ENCODE data around the gene ATP2C2.

The ATP2C2 gene

DNA sequence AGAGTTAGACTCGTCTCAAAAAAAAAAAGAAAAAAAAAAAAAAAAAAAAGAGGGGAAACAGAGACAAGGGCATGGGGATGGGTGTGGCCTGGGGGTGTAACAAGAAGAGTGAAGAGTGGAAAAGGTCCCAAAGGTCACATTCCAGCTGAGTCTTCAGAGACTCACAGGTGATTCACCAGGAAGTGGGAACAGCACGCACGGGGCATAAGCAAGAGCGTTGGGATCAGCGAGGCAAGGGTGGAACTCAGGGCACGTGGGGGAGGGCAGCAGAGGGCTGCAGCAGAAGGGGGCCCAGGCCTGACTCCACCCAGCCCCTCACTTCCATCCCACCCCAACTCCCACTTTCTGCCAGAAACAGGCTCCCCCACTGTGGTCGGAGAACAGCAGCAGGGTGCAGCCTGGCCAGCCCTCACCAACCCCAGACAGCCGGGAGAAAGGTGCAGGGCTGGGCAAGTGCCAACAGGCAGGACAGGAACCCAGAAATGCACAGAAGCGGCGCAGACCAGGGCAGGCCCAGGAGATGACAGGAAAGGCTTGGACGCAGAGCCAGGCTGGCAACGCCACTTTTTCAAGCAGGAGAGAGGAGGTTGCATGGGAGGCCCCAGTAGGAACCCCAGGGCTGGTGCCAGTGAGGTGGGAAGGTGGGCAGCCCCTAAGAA, 132.9 kb downstream of the ATP2C2 start:
- DNase-seq, result no peak

DNA sequence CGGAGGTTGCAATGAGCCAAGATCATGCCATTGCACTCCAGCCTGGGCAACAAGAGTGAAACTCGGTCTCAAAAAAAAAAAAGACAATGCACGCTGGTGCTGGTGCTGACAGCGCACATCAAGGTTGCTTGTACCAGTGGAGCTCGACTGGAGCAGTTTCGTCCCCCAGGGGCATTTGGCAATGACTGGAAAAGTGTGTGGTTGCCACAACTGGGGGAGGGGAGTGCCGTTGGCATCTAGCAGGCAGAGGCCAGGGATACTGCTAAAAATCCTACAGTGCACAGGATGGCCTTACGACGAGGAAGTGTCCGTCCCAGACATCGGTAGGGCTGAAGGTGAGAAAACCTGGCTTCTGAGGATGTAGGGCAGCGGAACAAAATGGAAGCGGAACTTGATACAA, 133.7 kb downstream of the ATP2C2 start:
- no peak for DNase-seq

DNA sequence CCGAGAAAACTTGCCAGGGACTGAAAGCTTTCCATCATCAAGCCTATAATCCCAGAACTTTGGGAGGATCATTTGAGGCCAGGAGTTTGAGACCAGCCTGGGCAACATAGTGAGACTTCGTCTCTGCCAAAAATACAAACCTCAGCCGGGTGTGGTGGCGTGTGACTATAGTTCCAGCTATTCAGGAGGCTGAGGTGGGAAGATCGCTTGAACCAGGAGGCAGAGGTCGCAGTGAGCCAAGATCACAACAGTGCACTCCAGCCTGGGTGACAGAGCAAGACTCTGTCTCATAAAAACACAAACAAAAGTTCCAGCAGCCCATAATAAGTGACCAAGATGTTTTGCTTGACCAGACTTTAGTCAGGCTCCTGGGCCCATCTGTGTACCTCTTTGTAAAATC, 134.2 kb downstream of the ATP2C2 start:
- no peak for DNase-seq

DNA sequence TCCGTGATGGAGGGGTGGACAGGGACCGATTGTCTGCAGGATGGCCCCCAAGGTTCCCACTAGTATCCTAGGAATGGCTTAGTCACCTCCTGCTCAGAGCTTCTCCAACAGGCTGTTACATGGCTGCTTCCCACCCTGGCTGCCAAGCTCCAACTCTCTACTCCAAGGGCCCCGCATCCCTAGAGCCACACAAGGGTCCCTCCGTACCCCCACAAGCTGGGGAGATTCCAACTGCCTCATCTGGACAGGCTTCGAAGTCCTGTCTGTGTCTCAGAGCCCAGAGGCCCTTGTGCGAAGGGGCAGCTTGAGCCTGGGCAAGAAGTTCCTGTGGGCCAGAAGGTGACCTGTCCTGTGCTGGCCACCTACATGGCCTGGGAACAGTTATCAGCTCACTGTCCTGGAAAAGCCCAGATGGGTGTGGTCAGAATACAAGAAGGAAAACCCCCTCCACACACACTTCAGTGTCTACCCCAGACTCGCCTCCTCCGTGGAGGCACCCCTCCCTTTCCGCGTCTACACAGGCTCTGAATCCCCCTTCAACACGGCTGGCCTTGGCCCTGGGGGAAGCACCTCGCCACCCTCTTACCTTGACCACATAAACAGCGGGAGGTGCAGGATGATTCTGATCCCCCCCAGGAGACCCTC, 135.5 kb downstream of the ATP2C2 start:
- DNase-seq, result no peak

DNA sequence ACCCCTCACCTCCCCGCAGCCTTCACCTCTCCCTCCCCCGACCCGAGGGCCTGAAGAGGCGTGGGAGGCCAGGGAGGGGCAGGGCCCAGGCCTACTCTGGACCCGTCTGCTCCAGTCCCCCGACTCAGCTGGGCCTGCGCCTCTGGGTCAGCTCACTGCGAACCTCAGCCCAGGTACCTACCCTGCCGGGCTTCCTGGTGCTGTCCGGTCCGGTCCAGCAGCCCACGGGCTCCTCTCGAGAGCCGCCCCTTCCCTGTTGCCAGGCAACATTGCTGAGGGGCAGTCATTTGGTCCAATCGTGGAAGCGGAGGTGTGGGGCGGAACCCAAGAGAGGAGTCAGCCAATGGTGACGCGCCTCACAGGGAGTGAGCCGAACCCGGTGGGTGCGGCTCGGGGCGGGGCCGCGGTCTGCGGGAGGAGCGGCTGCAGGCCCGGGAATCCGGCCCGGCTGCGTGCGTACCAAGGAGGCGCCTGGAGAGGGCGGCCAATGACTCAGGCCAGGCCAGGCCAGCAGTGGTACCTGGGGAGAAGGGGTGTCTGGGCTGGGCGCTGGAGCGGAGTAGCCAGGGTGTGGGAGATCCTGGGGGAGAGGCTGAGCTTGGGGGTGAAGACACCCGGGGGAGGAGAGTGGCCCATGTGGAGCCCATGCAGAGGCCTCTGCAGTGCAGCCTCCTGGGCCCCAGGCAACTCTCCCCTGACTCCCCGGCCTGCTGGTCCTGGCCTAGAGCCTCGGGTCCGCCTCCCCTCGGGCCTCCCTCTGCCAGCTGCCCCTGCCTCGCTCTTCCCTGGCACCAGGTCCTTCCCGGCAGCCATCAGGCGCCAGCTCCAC, 136.3 kb downstream of the ATP2C2 start, which contains the start of gene MEAK7:
TSS of gene MEAK7 (minus strand) at position 240 of the 829 bp plus-strand sequence. CDS start 6,573 bp downstream, outside the sequence.
- peak; percentile 99 for DNase-seq

DNA sequence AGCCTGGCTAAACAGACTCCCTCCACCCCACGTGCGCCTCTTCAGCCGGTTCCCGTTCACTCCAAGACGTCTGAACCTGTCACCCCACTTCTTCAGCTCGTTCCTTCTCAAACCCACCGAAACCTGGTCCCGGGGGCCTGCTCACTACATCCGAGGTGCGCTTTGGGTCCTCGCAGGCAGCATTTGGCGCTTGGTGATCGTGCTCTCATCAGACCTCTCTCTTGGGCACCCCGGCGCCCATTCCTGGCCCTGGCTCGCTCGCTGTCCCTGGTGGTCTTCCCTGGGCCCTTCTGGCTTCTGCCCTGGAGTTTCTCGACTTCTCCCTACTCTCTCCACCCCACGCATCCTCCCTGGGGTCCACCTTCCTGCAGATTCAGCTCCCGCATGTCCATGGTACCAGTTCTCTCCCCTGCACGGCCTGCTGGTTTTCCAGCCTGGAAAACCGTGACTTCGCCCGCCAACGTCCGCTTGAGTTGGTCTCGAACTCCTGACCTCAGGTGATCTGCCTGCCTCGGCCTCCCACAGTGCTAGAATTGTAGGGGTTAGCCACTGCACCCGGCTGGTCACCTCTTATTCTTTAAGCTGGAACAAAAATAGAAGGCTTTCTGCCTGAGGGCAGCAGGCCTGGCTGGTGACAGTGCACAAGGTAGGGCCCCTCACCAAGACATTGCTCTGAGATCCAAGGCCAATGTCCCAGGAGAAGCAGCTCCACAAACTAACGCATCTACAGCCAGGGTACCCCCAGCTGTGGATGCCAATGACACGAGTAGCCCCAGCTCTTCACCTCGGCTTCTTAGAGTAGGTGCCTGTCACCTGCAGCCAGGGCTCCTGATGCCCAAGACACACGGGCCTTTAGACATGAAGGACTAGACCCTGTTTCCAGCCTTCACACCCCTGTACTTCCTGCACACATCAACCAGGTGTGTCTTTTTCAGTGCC, 137.2 kb downstream of the ATP2C2 start:
- DNase-seq, result no peak

DNA sequence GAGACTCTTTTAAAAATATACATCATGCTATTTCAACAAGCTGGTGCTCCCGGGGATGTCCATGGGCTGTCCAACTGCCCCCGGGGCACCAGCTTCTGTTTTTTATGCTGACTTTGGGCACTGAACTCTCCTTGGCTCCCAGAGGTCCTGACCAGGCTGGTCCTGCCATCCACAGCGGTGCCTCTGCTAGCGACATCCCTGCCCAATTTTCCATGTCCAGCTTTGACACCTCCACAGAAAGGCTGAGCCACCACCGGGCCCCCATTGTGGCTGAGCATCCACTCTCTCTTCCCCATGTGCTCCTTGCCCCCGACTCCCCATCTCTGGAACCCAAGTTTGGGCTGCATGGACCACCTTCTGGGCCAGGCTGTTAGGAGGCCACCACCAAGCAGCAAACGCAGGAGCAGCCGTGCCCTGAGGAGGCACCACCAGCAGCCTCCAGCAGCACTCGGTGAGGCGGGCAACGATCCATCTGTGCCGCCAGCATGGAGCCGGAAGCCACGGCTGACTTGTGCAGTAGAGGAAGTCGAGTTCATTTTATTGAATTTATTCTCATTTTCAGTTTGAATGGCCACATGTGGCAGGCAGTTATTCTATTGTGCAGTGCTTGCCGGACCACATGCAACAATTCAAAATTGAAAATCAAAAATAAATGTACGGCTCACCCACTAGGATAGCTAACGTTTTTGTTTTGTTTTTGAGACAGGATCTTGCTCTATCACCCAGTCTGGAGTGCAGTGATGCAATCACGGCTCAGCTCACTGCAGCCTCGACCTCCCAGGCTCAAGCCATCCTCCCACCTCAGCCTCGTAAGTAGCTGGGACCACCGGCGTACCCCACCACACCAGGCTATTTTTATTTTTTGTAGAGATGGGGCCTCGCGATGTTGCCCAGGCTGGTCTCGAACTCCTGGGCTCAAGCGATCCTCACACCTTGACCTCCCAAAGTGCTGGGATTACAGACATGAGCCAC, 139.0 kb downstream of the ATP2C2 start:
- DNase-seq, result peak; percentile 85

DNA sequence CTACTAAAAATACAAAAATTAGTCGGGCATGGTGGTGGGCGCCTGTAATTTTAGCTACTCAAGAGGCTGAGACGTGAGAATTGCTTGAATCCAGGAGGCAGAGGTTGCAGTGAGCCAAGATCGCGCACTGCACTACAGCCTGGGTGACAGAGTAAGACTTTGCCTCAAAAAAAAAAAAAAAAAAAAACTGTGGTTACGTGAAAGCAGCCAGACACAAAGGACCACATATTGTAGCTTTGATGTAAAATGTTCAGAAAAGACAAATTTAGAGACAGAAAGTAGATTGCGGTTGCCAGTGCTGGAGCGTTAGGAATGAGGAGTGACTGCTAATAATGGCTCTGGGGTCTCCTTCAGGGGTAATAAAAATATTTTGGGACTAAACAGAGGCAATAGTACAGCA, 140.2 kb downstream of the ATP2C2 start:
- no peak for DNase-seq

DNA sequence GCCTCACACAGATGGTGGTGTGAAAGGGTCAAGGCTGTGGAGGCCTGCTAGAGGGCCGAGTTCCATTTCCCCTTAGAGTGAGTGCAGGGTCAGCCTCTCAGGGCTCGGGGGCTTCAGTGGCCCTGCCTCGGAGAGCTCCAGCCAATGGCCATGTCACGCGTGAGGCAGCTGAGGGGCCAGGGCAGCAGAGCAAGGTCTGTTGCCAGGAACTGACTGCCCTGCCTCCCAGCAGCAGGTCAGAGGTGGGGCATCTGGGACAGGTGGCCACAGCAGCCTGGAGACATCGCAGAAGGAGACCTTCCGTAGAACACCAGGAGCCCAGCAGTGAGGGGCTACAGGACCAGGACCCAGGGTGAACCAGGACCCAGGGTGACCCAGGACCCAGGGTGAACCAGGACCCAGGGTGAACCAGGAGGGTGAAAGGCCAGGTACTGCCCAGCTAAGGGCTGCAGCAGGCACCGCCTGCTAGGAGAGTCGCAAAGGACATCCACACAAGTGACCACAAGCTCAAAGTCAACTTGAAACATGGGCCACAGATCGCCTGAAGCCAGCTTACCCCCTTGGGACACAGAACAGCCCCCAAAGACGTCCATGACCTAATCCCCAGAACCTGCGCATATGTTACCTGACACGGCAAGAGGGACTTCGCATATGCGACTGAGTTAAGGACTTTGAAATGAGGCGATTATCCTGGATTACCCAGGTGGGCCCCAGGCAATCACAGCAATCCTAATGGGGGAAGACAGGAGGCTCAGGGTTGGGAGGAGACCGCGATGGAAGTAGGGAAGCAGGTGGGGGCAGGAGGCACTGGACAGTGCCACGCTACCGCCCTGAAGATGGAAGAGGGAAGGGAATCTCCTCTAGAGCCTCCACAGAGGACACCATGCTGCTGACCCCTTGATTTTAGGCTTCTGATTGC, 141.0 kb downstream of the ATP2C2 start:
- DNase-seq, result no peak

DNA sequence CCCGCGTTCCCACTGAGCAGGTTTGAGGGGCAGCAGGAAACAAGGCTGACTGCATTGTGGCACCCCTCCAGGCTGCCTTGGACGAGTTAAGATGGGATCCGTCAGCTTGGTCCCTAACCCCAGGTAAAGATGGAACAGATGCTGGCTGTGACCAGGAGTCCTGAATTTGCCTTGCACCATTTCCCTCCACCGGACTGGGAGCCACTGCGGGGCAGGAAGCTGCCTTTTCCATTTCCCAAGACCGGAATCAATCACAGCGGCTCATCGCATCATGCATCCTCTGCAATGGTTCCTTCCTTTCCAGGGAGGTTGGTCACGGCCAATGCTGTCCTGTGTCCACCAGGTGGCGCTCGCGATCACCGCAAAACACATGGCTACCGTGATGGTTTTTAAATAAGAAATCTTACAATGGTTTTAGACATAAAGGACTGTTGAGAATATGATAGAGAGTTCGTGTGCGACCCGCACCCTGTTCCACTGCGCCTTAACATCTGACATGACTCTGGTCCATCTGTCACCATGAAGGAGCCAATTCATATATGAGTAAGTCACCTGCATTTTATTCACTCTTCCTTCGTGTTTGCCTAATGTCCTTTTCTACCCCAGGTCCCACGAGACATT, 143.0 kb downstream of the ATP2C2 start:
- peak; percentile 92 for DNase-seq

DNA sequence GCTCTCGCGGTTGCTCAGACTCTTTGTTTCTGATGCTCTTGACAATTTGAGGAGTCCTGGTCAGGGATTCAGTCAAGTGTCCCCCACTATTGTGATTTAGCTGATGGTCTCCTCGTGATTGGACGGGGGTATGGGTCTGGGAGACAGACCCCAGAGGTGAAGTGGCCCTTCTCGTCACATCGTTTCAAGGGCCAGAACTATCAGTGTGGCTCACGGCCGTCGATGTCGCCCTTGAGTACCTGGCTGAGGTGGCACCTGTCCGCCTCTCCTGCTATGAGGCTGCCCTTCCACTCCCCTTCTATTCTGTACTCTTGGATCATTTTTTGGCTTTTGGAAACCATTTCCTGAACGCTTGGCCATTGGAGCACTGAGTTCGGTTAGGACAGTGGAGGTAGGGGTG, 143.5 kb downstream of the ATP2C2 start:
- no peak for DNase-seq

DNA sequence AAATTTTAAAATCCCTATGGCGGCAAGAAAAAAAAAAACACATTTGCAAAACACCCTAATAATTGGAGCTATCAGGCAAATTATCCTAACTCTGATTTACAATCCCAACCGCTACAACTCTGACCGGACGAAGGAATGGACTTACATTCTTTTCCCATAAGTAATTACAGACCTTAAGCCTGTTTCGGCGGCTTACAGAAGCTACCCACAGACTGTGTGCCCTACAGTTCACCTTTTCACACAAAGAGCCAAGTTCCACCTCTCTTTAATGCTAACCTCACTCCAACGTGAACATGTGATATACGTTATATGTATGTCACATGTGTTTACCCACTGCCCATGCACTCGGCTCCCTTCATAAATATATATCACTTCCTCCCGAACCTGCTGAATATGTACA, 144.8 kb downstream of the ATP2C2 start:
- DNase-seq, result no peak

DNA sequence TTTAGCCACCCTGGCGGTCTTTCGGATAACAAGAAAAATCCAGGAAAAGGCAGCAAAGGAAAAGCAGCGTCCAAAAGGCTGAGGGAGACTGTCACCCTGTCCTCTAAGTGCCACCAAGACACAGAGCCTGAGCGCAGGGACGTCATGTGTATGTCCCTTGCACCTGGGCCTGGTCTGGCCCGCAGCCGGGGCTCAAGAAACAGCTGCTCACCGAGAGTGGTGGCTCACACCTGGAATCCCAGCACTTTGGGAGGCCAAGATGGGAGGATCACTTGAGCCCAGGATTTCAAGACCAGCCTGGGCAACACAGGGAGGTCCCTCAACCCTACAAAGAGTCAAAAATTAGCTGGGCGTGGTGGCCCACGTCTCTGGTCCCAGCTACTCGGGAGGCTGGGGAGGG, 145.3 kb downstream of the ATP2C2 start:
- no peak for DNase-seq

Data from suppressor macrophage treated with lipopolysaccharide for 4 hours (primary cell).